HepG2 (cell line): ENCODE data around the gene MAPK9. TPM values are rescaled to one million over a fixed set of nuclear protein-coding genes. Genes with fewer than 3 reads are reported as not detected.

Source experiments
- ATAC-seq: fragments of 200-7000 bp; cut with Tn5 transposase; 3 replicates; pipeline ENCODE4 v1.9.1; 2020; ENCODE audit warnings: mild to moderate bottlenecking, moderate library complexity
- BruUV-seq: library from RNA; stranded (reverse); fragments of 400-500 nt; replicated peaks from 2 replicates; lab custom pipeline; 2021; lab: Mats Ljungman, UMichigan
- CTCF ChIA-PET: fragments of 300-600 bp; formaldehyde crosslinking; extraction: SDS; loops from one replicate; lab custom pipeline; 2021; ENCODE audit warnings: low total read pairs, inconsistent platforms, low intra/inter-chr PET ratio; lab: Yijun Ruan, JAX
- POLR2A ChIA-PET: fragments of 350-600 bp; sonication (Branson Sonifier 250); formaldehyde crosslinking; loops from one replicate; lab custom pipeline; 2020; ENCODE audit warnings: antibody characterized with exemption, inconsistent platforms; lab: Yijun Ruan, JAX
- DNase-seq: peaks from one replicate; pipeline ENCODE4 v3.0.0-alpha.2; 2015; ENCODE audit warnings: low spot score
- FAIRE-seq: peaks from 3 replicates; lab custom pipeline; 2011; peaks lifted over from hg19 to GRCh38; lab: Jason Lieb, UNC
- H2AFZ ChIP-seq: one replicate; pipeline ENCODE4 v1.6.1; 2011; ENCODE audit warnings: low read length, inconsistent platforms
- H3K27ac ChIP-seq: fragments of 300-600 bp; 3 replicates; pipeline ENCODE4 v1.8.0; 2011; ENCODE audit warnings: mixed run types, mild to moderate bottlenecking, mixed read lengths, low read length, inconsistent platforms; ENCODE audit not compliant: insufficient read depth; ENCODE audit errors: extremely low read length
- H3K27me3 ChIP-seq, 2 experiments: fragments of 200-600 bp in 1 of 2; 2 replicates in 1 of 2; 3 replicates in 1 of 2; pipeline versions ENCODE4 v1.6.0 to v1.8.0; 2011; ENCODE audit warnings: low read length in 2 of 2, mild to moderate bottlenecking in 2 of 2, moderate library complexity in 2 of 2, inconsistent platforms in 1 of 2; ENCODE audit not compliant: insufficient read depth in 2 of 2, control insufficient read depth in 1 of 2
- H3K36me3 ChIP-seq, 2 experiments: fragments of 200-600 bp in 1 of 2; replicated peaks in 1 of 2; 2 replicates in 1 of 2; 3 replicates in 1 of 2; pipeline versions ENCODE4 v1.5.1 to v1.8.0; 2011; ENCODE audit warnings: low read length in 2 of 2, inconsistent platforms in 1 of 2; ENCODE audit not compliant: insufficient read depth in 2 of 2, control insufficient read depth in 1 of 2
- H3K4me1 ChIP-seq: 2 replicates; pipeline ENCODE4 v1.5.1; 2012; ENCODE audit warnings: low read length, inconsistent platforms; ENCODE audit not compliant: insufficient read depth
- H3K4me2 ChIP-seq: 2 replicates; pipeline ENCODE4 v1.6.0; 2011; ENCODE audit warnings: low read depth, low read length, inconsistent platforms
- H3K4me3 ChIP-seq, 3 experiments: fragments of 200-600 bp in 1 of 3; sonication (generic), shearing (Covaris generic) in 1 of 3; replicated peaks in 1 of 3; 2 replicates each; pipeline ENCODE4 v1.5.1; 2011 to 2016; ENCODE audit warnings: low read length in 3 of 3, inconsistent platforms in 2 of 3, low read depth in 2 of 3, mild to moderate bottlenecking in 2 of 3, control low read depth in 1 of 3, mixed read lengths in 1 of 3; ENCODE audit not compliant: insufficient read depth in 1 of 3
- H3K79me2 ChIP-seq: one replicate; pipeline ENCODE4 v1.6.1; 2011; ENCODE audit warnings: low read length, inconsistent platforms; ENCODE audit not compliant: insufficient read depth
- H3K9ac ChIP-seq: 2 replicates; pipeline ENCODE4 v1.6.0; 2011; ENCODE audit warnings: mild to moderate bottlenecking, low read depth, low read length, inconsistent platforms; ENCODE audit not compliant: insufficient read depth
- H3K9me3 ChIP-seq: 2 replicates; pipeline ENCODE4 v1.5.1; 2012; ENCODE audit warnings: mild to moderate bottlenecking, low read length
- H4K20me1 ChIP-seq: 2 replicates; pipeline ENCODE4 v1.6.0; 2011; ENCODE audit warnings: inconsistent platforms, mild to moderate bottlenecking, low read length, moderate library complexity; ENCODE audit not compliant: insufficient read depth
- SALL2 ChIP-seq: sonication (generic); formaldehyde crosslinking; IDR thresholded peaks from 2 replicates; pipeline ENCODE4 v1.8.1; 2023; ENCODE audit warnings: mild to moderate bottlenecking, missing genetic modification reagents, inconsistent platforms
- ZC3H4 ChIP-seq: sonication (generic); formaldehyde crosslinking; IDR thresholded peaks from 2 replicates; pipeline ENCODE4 v1.4.0; 2020; ENCODE audit warnings: missing genetic modification reagents, borderline replicate concordance
- ZNF674 ChIP-seq: sonication (generic); formaldehyde crosslinking; IDR thresholded peaks from 2 replicates; pipeline ENCODE4 v1.5.0; 2020; ENCODE audit warnings: low read depth, mild to moderate bottlenecking, missing genetic modification reagents
- WGBS: methylation state at CpG from one replicate; pipeline ENCODE4 v1.1.6; 2017; ENCODE audit warnings: low lambda C conversion rate; 5-methylcytosine and 5-hydroxymethylcytosine counted together
- in situ Hi-C: cut with HindIII; loops from 2 replicates; pipeline ENCODE4 v1.10.0; 2017; ENCODE audit warnings: low pct_unique_long_range_greater_than_20kb; ENCODE audit not compliant: extremely low pct_ligation_motif_present
- intact Hi-C: fragments of 100-400 bp; cut with micrococcal nuclease; formaldehyde crosslinking; loops from one replicate; pipeline ENCODE4 v1.10.0; 2022; ENCODE audit not compliant: unreplicated experiment
- polyA plus RNA-seq, 8 experiments: library from polyadenylated mRNA; depleted of rRNA in 3 of 8; stranded (reverse) in 7 of 8; unstranded in 1 of 8; fragments of >200 nt; fragmentation: Illumina TruSeq in 4 of 8; extraction: Trizol in 4 of 8; gene quantifications; 2 replicates each; pipeline versions ENCODE4 v1.2.1 to v1.2.3, GENCODE V29; 2011 to 2016; ENCODE audit warnings: low read depth in 4 of 8, missing spikeins in 1 of 8, mixed read lengths in 1 of 8; ENCODE audit not compliant: insufficient read depth in 1 of 8
- total RNA-seq, 5 experiments: library from RNA; depleted of rRNA; stranded (reverse); fragments of >200 nt; fragmentation: Illumina TruSeq; extraction: Trizol; gene quantifications; 2 replicates each; pipeline ENCODE4 v1.2.3, GENCODE V29; 2016; ENCODE audit warnings: low read depth in 1 of 5
- TF ChIP-seq, protein P1 (sequence below): sonication (generic); formaldehyde crosslinking; IDR thresholded peaks from 2 replicates; pipeline ENCODE4 v1.8.0; 2022; ENCODE audit warnings: missing genetic modification reagents, mild to moderate bottlenecking, moderate library complexity, borderline replicate concordance
- TF ChIP-seq, protein P2 (sequence below): sonication (generic); formaldehyde crosslinking; IDR thresholded peaks from 2 replicates; pipeline ENCODE4 v1.5.0; 2020; ENCODE audit warnings: missing genetic modification reagents

MAPK9 gene
- total and polyA plus RNA-seq, 2 of the 13 experiments (the other 11 are each of a cell fraction or from before 2014, with no cell fraction given): 30.1 to 56.1 TPM

DNA sequence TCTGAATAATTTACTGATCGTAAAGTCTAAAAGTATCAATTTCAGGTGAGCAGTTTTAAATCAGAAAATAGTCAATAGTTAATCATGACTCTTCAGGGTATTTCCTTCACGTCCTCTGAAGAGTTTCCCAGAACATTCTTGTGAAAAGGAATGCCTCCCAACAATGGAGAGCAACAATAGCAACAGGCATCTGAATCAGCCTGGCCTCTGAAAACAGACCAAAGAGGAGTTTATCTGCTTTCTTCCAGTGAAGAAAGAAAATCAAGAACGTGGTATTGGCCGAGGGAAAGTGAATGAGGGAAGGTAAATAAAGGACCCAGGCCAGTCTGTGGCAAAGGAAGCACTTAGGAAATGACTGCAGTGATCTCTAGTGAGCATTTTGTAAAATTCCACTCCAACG, 56.8 kb downstream of the MAPK9 start (continued):
- TF ChIP-seq, protein P1, sequence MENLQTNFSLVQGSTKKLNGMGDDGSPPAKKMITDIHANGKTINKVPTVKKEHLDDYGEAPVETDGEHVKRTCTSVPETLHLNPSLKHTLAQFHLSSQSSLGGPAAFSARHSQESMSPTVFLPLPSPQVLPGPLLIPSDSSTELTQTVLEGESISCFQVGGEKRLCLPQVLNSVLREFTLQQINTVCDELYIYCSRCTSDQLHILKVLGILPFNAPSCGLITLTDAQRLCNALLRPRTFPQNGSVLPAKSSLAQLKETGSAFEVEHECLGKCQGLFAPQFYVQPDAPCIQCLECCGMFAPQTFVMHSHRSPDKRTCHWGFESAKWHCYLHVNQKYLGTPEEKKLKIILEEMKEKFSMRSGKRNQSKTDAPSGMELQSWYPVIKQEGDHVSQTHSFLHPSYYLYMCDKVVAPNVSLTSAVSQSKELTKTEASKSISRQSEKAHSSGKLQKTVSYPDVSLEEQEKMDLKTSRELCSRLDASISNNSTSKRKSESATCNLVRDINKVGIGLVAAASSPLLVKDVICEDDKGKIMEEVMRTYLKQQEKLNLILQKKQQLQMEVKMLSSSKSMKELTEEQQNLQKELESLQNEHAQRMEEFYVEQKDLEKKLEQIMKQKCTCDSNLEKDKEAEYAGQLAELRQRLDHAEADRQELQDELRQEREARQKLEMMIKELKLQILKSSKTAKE (CRISPR knock-in tag): no peak
- no peak for TF ChIP-seq ZC3H4 (CRISPR knock-in tag)

DNA sequence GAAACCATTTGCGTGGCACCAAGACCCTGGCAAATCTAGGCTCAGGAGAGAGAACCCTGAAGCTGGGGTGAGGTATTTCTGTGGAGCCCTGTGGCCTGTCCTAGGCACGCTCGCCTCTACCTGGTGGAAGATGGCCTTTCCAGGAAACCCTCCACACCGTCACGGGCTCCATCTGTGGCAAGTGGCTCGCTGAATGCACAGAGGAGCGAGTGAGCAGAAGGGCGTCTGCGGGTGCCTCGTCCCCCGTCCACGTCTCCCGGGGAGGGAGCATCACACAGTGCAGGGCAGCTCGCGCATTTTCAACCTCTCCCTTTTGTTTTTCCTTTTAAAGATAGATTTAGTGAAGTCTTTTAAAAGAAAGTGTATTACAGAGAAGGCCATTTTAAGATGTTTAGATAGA, 57.6 kb downstream of the MAPK9 start:
- DNase-seq (no peak), FAIRE-seq (no peak), ATAC-seq (peak; percentile 36; the same call in 2 of the 3 replicates)
- TF ChIP-seq ZNF674 (CRISPR knock-in tag) (no peak), SALL2 (CRISPR knock-in tag) (no peak)
- TF ChIP-seq, protein P2, sequence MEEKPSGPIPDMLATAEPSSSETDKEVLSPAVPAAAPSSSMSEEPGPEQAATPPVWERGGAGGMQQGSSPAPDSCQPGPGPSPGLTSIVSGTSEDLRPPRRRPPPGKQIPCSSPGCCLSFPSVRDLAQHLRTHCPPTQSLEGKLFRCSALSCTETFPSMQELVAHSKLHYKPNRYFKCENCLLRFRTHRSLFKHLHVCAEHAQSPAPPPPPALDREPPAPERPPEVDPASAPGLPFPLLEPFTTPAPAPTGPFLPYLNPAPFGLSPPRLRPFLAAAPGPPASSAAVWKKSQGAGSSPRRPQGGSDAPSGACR (CRISPR knock-in tag): 0 out of 2 replicates have a peak, but pooled peaks have one; percentile 41
- no peak overlapping the region for H2AFZ ChIP-seq
- in situ Hi-C loops: no loop called here
- H3K9me3 ChIP-seq: no peaks in the 10 kb centered on the region
- no peaks in the 10 kb centered on the region for H3K79me2 ChIP-seq
- WGBS: 96% methylated on average over 13 of the region's 15 CpGs
- peak overlapping the region in 1 of 3 experiments; percentile 19; a peak in 1 of 6 replicates for H3K4me3 ChIP-seq
- peaks cover 9 to 15% of the 10 kb centered on the region in 2 experiments; a peak in 4 of 5 replicates for H3K36me3 ChIP-seq
- H4K20me1 ChIP-seq: no peaks in the 10 kb centered on the region
- H3K27me3 ChIP-seq: no peaks in the 10 kb centered on the region
- ChIA-PET CTCF (no interaction called here), POLR2A (no interaction called here)
- peaks cover 19% of the 10 kb centered on the region for H3K4me1 ChIP-seq
- no peak overlapping the region for H3K9ac ChIP-seq
- intact Hi-C loops: no loop called here
- BruUV-seq: no TSS peak
- H3K27ac ChIP-seq: peak overlapping the region; percentile 17
- no peak overlapping the region for H3K4me2 ChIP-seq
